ENCODE measurements around the gene PTPN14. TPM values are rescaled to one million over a fixed set of nuclear protein-coding genes. Genes with fewer than 3 reads are reported as not detected.

PTPN14 gene
- total RNA-seq, 1 donor from 2014 or later, result 25.6 TPM

DNA sequence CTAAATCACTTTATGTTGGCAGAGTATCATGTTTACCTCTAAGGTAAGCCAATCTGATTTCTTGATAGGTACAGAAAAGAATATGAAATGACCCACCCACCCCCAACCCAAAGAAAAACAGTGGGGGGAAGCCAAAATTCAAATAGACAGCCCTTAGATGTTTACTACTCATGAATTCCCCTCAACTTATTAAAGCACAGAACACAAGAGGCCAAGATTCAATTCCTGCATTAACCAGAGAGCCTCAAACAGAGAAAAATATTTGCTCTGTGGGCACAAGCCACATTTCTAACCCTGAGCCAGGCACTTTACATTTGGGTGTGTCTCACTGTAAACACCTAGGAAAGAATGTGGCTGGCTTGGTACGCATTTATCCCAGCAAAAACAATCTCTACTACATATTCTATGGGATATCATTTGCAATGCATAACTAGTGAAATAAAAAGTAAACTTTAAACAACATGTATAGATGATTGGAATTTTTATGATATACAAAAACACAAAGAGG is 84.3 kb downstream of the PTPN14 start:
- DNase-seq, result no peak

DNA sequence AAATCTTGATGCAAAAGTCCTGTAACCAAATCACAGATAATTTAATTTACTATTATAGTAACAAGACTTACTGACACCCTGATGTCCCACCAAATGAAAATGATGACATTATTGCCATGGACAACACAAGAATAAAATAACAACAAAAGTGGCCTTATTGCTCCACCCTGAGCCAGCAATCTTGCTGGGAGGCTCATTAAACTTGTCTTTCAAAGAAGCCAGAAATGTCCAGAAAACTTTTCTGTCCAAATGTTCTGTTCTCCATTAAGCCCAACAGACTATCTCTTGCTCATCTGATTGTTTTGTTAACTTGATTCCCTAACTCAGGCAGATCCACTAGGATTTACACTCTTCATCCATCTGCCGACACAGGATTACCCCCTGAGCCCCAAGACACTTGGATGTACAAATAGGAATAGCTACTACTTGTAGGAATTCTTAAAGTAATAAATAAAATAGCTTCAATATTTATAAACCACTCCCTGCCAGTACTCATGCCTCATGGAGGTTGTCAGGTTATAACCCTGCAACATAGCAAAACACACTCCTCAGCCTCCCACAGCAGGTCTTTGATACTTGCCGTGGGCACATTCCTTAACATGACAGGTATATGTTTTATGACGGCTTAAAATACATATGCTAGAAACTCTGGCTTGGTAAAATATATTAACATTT is 84.9 kb downstream of the PTPN14 start:
- intact Hi-C loops (cut with micrococcal nuclease), result no loop called here
- ATAC-seq, result no peak
- no peak for DNase-seq

More for the DNA sequence above, 84.3 kb downstream of the PTPN14 start:
- intact Hi-C loops (cut with micrococcal nuclease), result no loop called here
- ATAC-seq, result no peak

DNA sequence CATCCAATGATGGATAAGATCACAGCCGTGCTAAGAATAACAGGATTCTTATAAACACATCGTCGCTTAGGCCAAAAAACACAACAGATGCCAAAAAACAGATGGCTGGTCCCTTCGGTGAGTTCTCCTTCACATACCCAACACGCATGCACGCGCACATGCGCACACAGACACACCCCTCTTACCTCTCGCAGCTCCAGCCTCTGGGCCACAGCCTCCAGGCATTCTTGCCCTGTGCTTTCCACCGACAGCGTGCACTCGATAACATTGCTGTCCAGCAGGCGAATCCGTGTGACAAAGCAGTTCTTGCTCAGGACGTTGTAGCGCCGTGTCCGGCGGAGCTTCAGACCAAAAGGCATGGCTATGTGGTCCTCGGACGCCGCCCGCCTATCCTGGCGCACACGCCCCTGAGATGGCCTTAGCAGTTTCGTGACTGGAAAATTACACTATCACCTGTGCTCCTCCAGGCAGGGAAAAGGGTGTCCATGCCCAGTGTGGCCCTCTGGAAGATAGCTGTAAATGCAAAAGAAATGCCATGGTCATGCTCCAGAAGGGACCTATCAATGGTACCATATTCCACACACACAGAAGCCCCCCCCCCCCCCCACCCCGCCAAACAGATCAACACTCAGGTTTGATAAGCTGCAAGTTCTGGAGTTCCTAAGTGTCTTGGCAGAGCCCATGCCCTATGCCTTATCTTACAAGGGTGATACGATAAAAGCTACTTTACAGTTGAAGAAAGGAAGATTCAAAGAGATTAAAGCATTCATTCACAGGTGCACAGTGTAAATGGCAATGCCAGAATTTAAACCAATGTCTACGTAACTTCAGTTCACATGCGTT is 86.7 kb downstream of the PTPN14 start:
- peak; percentile 28 for DNase-seq
- intact Hi-C loops (cut with micrococcal nuclease), result no loop called here
- peak; percentile 65 for ATAC-seq

DNA sequence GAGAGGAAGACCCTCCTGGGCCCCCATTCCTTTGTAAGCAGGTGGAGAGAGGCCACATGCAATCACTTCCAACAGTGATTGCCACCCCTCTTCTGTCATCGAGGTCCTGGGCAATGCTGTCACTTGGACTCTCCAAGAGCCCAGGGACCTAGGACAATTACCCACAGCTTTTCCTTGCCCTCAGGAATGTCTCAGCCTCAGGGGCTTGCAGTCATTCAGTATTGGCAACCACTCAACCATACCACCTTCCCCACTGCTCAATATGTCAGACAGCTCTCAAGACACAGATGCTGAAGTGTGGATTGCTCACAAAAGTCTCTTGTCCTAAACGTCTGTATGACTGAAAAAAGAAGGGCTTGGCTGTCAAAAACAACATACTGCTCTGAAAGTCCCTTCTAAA is 87.8 kb downstream of the PTPN14 start:
- no peak for ATAC-seq
- DNase-seq, result no peak
- intact Hi-C loops (cut with micrococcal nuclease), result no loop called here

DNA sequence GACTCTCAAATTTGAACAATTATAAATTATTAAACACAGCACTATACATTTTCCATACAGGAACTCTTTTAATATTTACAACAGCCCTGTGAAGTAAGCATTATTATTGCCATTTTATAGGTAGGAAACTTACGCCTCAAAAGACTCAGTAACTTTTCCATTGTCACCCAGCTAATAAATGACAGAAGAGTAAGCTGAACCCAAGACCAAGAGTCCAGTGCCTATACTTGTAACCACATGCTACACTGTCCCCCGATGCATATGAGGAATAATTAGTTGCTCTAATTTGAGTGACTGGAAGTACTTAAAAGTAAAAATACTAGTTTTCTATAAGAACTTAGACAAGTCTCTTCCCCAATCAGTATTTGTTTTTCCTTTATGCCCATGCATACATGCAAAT is 88.5 kb downstream of the PTPN14 start:
- ATAC-seq (no peak), DNase-seq (no peak)
- intact Hi-C loops (cut with micrococcal nuclease), result no loop called here

DNA sequence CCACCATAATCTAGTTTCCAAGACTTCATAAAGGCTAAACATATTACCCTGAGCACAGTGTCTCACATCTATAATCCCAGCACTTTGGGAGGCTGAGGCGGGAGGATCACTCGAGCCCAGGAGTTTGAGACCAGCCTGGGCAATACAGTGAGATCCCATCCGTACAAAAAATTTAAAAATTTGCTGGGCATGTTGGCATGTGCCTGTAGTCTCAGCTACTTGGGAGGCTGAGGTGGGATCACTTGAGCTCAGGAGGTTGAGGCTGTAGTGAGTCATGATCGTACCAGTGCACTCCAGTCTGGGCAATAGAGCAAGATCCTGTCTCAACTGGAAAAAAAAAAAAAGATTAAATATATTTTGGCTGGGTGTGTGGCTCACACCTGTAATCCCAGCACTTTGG is 90.1 kb downstream of the PTPN14 start:
- intact Hi-C loops (cut with micrococcal nuclease), result no loop called here
- ATAC-seq, result no peak
- DNase-seq, result no peak

DNA sequence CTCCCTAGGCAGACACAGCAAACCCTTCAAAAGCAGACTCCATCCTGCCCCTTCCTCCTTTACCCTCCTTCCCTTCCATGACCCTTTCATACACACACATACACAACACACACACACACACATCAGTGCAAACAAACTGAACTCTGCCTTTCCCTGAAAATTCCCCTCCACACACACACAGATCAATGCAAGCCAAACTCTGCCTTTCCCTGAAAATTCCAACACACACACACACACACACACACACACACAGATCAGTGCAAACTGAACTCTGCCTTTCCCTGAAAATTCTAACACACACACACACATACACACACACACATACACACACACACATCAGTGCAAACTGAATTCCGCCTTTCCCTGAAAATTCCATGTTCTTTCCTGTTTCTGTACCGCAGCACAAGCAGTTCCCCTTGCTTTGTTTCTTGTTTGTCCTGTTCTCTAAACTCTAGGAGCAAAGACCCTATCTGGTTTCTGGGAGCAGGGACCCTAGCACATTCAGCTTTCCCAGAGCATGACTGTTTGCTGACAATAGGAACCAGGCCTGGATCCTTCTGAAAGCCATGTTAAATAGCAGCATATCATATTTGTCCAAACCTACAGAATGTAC is 91.0 kb downstream of the PTPN14 start:
- no peak for ATAC-seq
- intact Hi-C loops (cut with micrococcal nuclease), result no loop called here
- no peak for DNase-seq

DNA sequence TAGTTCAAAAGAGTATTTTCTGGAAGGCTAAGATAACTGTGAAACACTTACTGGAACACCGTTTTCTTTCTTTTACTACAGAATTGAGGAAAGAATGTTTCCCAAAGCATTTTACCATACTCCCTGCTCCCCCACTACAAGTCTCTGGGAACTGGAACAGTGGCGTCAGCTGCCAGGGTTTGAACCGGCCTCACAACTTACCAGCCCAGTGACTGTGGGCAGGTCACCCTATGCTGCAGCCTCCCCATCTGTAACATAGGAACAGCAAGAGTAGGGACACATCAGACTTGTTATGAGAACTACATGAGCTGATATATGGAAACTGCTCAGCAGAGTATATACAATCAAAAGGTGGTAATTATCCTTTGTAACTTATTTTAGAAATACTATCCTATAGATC is 91.5 kb downstream of the PTPN14 start:
- intact Hi-C loops (cut with micrococcal nuclease), result no loop called here
- no peak for DNase-seq
- no peak for ATAC-seq

DNA sequence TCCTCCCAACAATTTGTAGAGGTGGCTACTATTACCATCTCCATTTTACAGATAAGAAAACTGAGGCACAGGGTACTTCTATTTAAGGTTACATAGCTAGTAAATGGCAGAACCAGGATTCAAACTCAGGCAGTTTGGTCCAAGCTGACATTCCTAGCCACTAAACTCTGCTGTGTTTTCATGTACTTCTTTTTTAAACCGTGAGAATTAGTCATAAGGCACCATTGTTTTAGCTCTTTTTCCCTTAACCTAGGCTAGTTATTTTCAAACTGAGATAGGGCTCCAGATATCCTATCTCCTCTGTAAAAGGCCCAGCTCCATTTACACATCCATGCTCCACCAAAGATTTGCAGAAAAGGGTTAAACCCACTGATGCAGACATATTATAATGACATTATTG is 92.9 kb downstream of the PTPN14 start:
- ATAC-seq (no peak), DNase-seq (no peak)
- intact Hi-C loops (cut with micrococcal nuclease), result no loop called here

DNA sequence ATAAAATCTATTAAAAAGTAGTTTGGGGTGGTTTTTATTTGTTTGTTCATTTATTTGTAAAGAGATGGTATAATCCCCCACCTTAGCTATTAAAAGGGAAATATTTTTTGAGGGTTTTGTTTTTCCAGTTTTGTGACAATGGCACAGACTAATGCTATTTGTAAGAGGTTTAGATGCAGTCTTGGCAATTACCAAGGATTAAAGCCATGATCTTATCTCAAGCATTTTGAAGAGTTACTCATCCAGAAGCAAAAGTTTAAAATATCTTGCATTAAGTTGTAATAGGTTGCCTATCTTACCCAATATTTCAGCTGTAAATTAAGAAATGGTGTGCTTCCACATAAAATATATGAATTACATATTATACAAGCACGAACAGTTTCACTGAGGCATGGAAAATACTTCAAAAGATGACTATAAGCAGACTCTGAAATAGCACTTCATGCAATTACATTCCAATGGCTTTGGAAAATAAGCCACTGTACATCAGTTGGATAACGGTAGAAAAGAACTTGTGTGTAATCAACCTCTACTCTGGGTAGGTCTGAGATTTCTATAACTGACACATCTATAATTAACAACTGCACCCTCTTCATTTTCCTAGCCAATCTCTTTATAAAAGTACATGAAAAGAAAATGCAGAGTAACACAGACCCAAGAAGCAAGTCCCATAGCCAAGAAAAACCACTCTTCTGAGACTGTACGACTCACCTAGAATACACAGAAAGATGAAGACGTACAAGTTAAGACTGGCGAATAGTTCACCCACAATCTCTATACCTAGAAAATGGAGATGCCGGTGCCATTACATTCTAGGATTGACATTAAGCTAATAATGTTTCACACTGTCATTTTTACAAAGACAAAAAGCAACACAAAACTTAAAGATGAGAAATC is 95.2 kb downstream of the PTPN14 start:
- ATAC-seq (no peak), DNase-seq (no peak)
- intact Hi-C loops (cut with micrococcal nuclease), result no loop called here

DNA sequence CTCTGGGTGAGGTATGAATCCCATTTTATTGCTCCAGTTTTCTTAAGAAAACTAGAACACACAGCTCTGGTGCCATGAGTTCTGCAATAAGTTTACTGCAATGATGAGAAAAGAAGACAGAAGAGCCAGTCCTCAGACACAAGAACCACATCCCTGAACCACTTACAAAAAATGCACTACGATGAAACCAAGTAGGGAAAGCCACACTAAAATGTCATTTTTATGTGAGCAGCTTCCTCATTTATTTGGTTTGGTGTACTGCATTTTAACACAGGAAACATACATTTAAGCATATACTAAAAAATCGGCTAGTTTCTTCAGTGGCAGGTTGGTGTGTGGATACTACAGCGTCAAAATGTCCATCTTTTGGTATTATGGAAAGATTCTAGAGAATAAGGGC is 95.9 kb downstream of the PTPN14 start:
- intact Hi-C loops (cut with micrococcal nuclease), result no loop called here
- DNase-seq (no peak), ATAC-seq (no peak)

DNA sequence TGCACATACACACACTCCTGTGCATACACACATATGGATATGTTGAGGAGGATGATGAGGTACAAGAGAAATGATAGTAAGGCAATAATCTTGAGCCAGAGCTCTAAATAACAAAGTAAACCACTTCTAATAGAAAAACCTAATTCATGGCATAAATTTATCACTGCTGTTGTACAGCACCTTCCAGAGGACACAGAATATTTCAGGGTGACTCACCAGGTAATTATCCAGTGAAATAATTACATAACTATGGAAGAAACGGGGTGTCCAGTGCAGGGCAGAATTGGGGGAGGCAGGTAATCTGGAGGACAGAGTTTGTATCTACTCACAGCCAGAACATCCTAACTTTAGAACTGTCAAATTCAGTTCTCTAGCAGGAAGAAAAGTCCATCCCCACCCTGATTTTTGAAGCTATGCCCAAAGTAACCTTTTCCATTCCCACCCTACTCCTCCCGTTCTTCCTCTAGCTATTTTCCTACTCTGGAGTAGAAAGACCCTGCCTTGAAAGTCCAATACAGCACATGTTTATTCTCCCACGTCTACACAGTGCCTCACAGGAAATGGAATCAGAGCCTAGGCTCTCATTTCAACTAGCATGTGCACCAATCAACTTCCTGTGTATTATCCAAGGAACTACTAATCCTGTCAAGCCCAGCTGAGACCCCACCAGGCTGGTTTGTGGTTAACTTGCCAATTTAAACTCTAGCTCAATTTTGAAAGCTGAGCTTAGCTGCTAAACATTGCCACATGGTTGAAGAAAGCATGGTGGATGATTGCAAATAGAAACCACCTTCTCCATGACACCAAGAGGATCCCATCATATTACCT is 96.6 kb downstream of the PTPN14 start:
- DNase-seq (no peak), ATAC-seq (peak; percentile 56)
- intact Hi-C loops (cut with micrococcal nuclease), result no loop called here

DNA sequence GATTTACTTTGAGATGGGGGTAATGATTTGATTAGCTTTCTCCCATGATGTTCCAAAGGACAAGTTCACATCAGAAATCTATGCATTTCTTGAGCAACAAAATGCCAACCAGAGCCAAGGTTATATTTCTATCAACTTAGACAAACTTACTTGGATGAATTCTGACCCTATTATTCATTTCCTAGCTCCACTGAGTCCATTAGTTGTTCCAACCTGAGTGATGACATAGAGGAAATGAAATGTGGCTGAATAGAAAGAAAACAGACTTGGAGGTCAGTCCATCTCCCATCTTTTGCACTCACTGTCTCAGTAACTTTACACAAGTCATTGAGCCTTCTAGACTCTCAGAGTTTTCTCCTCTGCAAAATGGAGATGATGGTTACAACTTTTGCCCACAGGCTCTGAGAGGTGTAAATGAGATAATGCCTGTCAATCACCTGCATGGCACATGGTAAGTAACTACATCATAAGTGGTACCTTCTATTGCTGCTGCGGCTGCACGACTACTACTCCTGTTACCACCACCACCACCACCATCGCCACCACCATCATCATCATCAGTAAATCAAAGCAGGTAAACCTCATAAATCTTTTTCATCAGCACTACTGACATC is 98.2 kb downstream of the PTPN14 start:
- DNase-seq (no peak), ATAC-seq (no peak)
- intact Hi-C loops (cut with micrococcal nuclease), result no loop called here

DNA sequence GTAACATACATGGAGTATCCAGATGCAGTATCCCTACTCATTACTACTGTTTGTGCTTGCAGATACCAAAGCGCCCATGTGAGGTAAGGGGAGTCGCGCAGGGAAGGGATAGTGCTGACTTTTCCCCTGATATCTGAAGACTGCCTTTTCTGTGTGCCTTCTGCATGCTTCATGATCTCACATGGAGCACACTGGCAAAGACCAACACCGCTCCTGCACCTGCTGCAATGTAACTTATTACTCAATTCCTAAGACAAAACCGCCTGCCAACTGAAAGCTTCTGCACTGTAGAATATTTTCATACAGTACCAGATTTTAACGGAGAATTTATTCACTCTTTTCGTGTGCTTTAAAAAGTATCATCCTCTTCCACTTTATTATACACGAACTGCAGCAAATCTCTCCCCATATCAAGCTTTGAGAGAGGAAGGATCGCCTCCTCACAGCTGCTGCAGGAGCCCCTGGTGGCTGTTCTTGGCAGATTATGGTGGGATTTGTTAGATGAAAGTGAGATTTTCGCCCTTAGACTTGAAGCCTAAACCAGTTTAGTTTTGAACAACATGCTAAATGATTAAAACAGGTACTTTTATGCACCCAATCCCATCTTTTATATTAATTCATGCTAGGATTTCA is 99.1 kb downstream of the PTPN14 start:
- DNase-seq (no peak), ATAC-seq (no peak)
- intact Hi-C loops (cut with micrococcal nuclease), result no loop called here

DNA sequence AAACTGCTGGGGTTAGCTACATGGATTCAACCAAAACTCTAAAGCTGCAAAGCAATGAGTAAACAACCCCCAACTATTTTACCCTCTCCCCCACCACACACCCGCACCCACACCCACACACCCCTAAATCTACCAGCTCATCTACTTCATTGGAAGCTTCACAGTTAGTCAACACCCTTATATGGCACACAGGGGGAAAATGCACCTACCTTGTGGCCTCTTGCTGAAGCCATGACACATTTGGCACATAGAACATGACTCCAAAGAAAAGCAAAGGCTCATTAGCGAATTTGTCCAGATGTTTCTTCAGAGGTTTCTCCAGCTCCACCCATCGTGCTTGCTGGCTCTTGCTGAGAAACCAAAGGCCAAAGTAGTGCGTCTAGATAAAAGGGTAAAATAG is 99.8 kb downstream of the PTPN14 start:
- no peak for ATAC-seq
- intact Hi-C loops (cut with micrococcal nuclease), result no loop called here
- no peak for DNase-seq

DNA sequence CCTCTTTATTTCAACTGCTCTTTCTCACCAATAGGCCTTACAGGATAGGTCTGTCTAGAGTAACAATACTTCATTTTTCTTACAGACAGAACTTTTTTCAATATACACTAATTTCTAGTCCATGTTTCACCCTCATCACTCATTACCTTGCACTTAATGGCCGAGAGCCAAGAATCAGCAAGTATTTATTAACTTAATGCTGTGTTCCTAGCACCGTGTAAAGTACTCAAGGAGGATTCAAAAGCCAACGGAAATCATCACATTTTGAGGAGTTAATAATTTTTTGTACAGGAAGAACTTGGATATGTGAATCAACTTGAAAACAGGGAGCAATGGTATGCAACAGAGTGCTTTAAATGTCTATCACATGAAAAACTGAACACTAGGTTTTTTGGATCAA is 102.0 kb downstream of the PTPN14 start:
- no peak for ATAC-seq
- DNase-seq, result no peak
- intact Hi-C loops (cut with micrococcal nuclease), result no loop called here

DNA sequence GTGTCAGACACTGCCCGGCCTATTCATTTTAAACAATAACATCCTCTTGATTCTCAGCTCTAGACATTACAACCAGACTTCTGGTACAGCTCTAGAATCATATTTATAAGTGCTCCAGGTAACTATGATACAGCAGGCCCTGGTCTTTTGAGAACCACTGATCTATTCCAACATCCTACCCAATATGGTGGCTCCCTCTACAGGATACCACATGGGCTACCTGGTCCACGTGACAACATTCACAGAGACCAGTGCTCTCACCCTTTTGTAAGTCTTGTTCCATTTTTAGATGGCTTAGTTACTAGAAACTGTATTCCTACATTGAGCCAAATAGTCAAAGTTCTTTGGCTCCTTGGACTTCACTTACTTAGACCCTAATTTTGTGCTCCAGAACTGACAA is 102.9 kb downstream of the PTPN14 start:
- DNase-seq, result no peak
- no peak for ATAC-seq
- intact Hi-C loops (cut with micrococcal nuclease), result no loop called here

DNA sequence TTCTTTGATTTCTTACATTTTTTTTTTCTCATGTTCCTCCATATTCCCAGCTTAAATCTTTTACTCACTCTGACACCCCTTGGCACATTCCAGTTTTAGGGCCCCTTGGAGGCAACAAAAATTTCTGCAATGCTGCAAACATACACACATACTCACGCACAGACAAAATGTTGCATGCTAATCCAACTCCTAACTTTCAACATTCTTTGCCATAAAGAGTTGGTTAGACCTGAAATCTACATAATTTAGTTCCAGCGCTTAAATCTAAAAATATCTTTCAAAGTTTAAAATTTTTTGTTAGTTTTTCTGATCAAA is 103.9 kb downstream of the PTPN14 start:
- ATAC-seq (no peak), DNase-seq (no peak)
- intact Hi-C loops (cut with micrococcal nuclease), result no loop called here

Data from left ventricle myocardium superior (tissue), 1 donor.